ENCODE results near the gene FCHO1.

The FCHO1 gene

DNA sequence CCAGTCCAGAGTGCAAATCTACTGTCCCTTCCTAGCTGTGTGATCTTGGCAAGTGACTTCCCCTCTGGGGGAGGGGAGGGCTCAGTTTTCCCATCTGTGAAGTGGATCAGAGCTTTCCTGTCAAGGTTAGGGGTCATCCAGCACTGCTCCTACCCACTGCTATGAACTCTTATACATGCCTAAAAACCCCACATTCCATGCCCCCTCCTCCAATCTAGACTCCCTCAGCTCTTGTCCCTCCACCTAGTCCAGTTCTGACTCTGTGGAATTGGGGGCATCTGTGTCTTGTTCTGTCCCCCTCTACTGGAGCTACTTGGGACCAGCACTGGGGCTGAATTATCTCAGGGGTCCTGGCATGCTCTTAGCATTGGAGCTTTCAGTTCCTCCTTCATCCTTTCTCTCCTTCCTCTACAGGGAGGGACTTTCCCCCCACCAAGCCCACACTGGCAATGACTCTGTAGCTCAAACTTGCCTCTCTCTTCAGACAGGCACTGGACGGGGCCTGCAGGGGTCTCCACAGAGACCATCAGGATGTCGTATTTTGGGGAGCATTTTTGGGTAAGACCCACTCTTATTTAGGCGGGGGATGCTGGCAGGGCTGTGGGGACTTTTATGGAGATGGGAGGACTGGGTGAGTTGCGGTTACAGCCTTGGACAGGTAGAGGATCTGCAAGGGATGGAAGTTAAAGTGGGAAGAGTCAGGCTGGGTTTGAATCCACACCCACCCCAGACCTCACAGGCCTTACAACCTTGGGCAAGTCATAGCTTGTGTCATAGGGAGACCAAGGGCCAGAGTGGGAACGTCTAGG lies 3.6 kb downstream of the FCHO1 start:
- peak overlapping the region; percentile 20 for H3K4me3 ChIP-seq (replicated peaks; ENCODE audit: low read depth, low read length)
- peak; percentile 59 for DNase-seq (ENCODE audit: extremely low read depth, insufficient read length)
- H3K36me3 ChIP-seq (ENCODE audit: control insufficient read depth, insufficient read depth, low read length) = peaks cover 4% of the 10 kb centered on the region
- TF ChIP-seq, protein P1, sequence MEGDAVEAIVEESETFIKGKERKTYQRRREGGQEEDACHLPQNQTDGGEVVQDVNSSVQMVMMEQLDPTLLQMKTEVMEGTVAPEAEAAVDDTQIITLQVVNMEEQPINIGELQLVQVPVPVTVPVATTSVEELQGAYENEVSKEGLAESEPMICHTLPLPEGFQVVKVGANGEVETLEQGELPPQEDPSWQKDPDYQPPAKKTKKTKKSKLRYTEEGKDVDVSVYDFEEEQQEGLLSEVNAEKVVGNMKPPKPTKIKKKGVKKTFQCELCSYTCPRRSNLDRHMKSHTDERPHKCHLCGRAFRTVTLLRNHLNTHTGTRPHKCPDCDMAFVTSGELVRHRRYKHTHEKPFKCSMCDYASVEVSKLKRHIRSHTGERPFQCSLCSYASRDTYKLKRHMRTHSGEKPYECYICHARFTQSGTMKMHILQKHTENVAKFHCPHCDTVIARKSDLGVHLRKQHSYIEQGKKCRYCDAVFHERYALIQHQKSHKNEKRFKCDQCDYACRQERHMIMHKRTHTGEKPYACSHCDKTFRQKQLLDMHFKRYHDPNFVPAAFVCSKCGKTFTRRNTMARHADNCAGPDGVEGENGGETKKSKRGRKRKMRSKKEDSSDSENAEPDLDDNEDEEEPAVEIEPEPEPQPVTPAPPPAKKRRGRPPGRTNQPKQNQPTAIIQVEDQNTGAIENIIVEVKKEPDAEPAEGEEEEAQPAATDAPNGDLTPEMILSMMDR (IDR thresholded peaks at IDR 0.05; ENCODE audit: insufficient read depth, low read length, poor library complexity, severe bottlenecking) = peak; percentile 64
- no peaks in the 10 kb centered on the region for H3K27me3 ChIP-seq (replicated peaks; ENCODE audit: control insufficient read depth, insufficient read depth, low read length)

DNA sequence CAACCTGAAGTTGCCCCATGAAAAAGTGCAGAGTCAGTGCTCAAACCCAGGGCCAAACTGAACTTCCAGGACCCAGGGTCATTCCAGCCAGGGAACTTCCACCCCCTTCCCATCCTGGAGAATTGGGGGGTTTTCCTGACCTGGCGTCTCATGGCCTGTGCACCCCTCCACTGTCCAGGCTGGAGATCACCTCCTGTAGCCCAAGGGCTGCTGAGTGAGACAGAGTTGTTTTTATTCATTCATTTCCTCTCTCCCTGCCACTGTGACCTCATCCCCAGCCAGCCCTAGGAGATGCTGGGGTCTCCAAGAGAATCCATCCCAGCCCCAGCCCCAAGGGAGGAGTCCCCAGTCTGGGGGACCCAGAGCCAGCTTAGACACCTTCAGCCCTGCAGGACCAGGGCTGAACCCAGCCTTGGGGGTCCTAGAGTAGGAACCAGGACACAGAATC lies 4.2 kb downstream of the FCHO1 start:
- TF ChIP-seq, protein P1 (IDR thresholded peaks at IDR 0.05; ENCODE audit: insufficient read depth, low read length, poor library complexity, severe bottlenecking) = no peak
- Histone ChIP-seq H3K4me3 (replicated peaks; ENCODE audit: low read depth, low read length) (peak overlapping the region; percentile 20; the same call in 1 of the 2 replicates), H3K27me3 (replicated peaks; ENCODE audit: control insufficient read depth, insufficient read depth, low read length) (no peaks in the 10 kb centered on the region), H3K36me3 (ENCODE audit: control insufficient read depth, insufficient read depth, low read length) (peaks cover 4% of the 10 kb centered on the region)
- no peak for DNase-seq (ENCODE audit: extremely low read depth, insufficient read length)

DNA sequence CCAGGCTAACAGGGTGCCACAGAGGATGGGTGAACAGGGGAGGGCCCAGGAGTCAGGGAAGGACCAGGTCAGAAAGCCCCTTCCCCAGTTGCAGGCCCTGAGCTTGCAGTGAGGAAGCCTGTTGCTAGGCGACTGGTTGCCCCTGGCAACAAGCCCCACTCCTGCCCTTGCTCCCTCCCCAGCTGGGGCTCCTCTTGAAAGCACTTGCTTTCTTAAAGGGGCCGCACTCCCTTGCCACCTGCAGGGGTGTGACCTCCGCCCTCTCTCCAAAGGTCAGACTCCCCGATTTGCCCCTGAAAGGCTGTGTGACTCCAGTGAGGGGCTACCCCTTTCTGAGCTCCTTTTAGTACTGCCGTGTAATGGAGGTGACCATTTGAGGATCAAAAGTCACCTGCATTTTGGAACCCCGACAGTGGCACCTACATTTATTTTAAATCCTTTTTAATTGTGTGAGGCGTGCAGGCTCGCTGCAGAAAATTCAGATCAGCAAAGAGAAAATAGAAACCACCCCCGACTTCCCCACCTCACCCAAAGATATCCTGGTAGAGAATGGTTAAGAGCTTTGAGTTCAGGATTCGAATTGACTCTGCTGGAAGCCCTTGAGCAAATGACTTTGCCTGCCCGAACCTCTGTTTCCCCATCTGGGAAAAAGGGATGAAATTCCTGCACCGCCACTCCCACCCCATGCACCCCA lies 4.8 kb downstream of the FCHO1 start:
- TF ChIP-seq, protein P1 (IDR thresholded peaks at IDR 0.05; ENCODE audit: insufficient read depth, low read length, poor library complexity, severe bottlenecking) = no peak
- H3K4me3 ChIP-seq (replicated peaks; ENCODE audit: low read depth, low read length) = peak overlapping the region; percentile 12; the same call in 1 of the 2 replicates
- peak; percentile 83 for DNase-seq (ENCODE audit: extremely low read depth, insufficient read length)
- no peaks in the 10 kb centered on the region for H3K27me3 ChIP-seq (replicated peaks; ENCODE audit: control insufficient read depth, insufficient read depth, low read length)
- H3K36me3 ChIP-seq (ENCODE audit: control insufficient read depth, insufficient read depth, low read length) = peaks cover 4% of the 10 kb centered on the region

DNA sequence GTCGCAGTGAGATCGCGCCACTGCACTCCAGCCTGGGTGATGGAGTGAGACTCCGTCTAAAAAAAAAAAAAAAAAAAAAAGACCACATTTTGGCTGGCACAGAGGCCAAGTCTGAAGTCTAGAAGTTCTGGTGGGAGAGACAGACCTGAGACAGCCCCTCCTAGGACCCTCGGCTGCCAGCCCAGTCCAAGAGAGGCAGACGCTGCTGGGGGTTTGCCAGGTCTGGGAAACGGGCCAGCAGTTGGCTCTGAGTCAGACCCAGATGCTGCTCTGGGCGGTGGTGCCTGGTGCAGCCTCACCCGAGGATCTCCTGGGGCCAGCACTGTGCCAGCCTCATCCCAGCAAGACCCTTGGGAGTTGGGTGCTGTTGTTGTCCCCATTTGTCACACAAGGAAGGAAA lies 5.8 kb downstream of the FCHO1 start:
- Histone ChIP-seq H3K27me3 (replicated peaks; ENCODE audit: control insufficient read depth, insufficient read depth, low read length) (no peaks in the 10 kb centered on the region), H3K4me3 (replicated peaks; ENCODE audit: low read depth, low read length) (no peak overlapping the region), H3K36me3 (ENCODE audit: control insufficient read depth, insufficient read depth, low read length) (peaks cover 4% of the 10 kb centered on the region)
- TF ChIP-seq, protein P1 (IDR thresholded peaks at IDR 0.05; ENCODE audit: insufficient read depth, low read length, poor library complexity, severe bottlenecking) = no peak
- DNase-seq (ENCODE audit: extremely low read depth, insufficient read length) = no peak

DNA sequence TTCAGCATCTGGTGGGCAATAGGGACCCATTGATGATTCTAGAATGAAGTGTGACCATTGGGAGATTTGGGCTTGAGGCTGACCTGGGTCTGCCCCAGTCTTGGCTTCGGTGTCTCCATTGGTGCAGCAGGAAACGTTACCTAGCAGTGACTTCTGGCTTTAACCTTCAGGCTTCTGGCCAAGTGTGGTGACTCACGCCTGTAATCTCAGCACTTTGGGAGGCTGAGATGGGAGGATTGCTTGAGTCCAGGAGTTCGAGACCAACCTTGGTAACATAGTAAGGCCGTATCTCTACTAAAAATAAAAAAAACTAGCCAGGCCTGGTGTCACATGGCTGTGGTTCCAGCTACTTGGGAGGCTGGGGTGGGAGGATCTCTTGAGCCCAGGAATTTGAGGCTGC lies 7.2 kb downstream of the FCHO1 start:
- Histone ChIP-seq H3K27me3 (replicated peaks; ENCODE audit: control insufficient read depth, insufficient read depth, low read length) (no peaks in the 10 kb centered on the region), H3K36me3 (ENCODE audit: control insufficient read depth, insufficient read depth, low read length) (peaks cover 4% of the 10 kb centered on the region), H3K4me3 (replicated peaks; ENCODE audit: low read depth, low read length) (no peak overlapping the region)
- DNase-seq (ENCODE audit: extremely low read depth, insufficient read length) = no peak
- TF ChIP-seq, protein P1 (IDR thresholded peaks at IDR 0.05; ENCODE audit: insufficient read depth, low read length, poor library complexity, severe bottlenecking) = no peak
